Loucy (cell line): Measurements from ENCODE around the gene GON7.
"Not testable (repeated sequence)": the region's sequence is repeated elsewhere in the genome, so short reads cannot be mapped to it uniquely, and the experiment has no call there.

Experiments
- CTCF ChIP-seq: fragments of 200-600 bp; sonication (generic); conservative IDR thresholded peaks from 2 replicates; pipeline ENCODE4 v1.5.1; 2014; ENCODE audit warnings: mild to moderate bottlenecking, antibody characterized with exemption, low read length
- EZH2phosphoT487 ChIP-seq: fragments of 200-600 bp; IDR thresholded peaks from 2 replicates; pipeline ENCODE4 v1.6.1; 2018; ENCODE audit warnings: antibody characterized with exemption, mild to moderate bottlenecking, moderate library complexity, borderline replicate concordance

DNA sequence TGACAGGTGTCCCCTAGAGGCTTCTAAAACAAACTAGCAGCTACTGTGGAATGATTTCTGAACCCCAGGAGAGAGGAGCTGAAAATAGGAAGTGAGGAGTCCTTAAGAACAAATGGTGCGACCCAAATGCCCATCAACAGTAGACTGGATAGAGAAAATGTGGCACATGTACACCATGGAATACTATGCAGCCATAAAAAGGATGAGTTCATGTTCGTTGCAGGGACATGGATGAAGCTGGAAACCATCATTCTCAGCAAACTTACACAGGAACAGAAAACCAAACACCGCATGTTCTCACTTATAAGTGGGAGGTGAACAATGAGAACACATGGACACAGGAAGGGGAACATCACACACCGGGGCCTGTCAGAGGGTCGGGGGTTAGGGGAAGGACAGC, 26.2 kb upstream of the GON7 start:
- not testable (repeated sequence) for TF ChIP-seq CTCF, EZH2phosphoT487
